Neuronal stem cell (in vitro differentiated cells): ENCODE results near the gene FRS2.

ENCODE experiments used
- DNase-seq: peaks from one replicate; pipeline ENCODE4 v3.0.0-alpha.2; 2013; ENCODE audit warnings: low spot score
- H2AFZ ChIP-seq: one replicate; pipeline ENCODE4 v1.6.1; 2013; ENCODE audit warnings: mild to moderate bottlenecking, low read length, inconsistent platforms
- H2AK5ac ChIP-seq: 2 replicates; pipeline ENCODE4 v1.6.1; 2013; ENCODE audit warnings: low read depth, mild to moderate bottlenecking, inconsistent platforms, low read length, moderate library complexity, mixed read lengths
- H2BK120ac ChIP-seq: 2 replicates; pipeline ENCODE4 v1.6.1; 2013; ENCODE audit warnings: low read depth, mild to moderate bottlenecking, inconsistent platforms, low read length, moderate library complexity, mixed read lengths
- H2BK12ac ChIP-seq: one replicate; pipeline ENCODE4 v1.6.1; 2013; ENCODE audit warnings: low read length, inconsistent platforms
- H2BK15ac ChIP-seq: 2 replicates; pipeline ENCODE4 v1.6.1; 2013; ENCODE audit warnings: mild to moderate bottlenecking, low read length, inconsistent platforms, mixed read lengths
- H2BK5ac ChIP-seq: one replicate; pipeline ENCODE4 v1.6.1; 2013; ENCODE audit warnings: inconsistent platforms, mild to moderate bottlenecking, low read length, moderate library complexity
- H3K14ac ChIP-seq: one replicate; pipeline ENCODE4 v1.6.1; 2013; ENCODE audit warnings: low read length, inconsistent platforms
- H3K18ac ChIP-seq: 2 replicates; pipeline ENCODE4 v1.6.1; 2013; ENCODE audit warnings: low read length, inconsistent platforms
- H3K23ac ChIP-seq: 2 replicates; pipeline ENCODE4 v1.6.1; 2013; ENCODE audit warnings: low read depth, mild to moderate bottlenecking, mixed read lengths, low read length, inconsistent platforms; ENCODE audit not compliant: poor library complexity
- H3K27ac ChIP-seq: replicated peaks from 3 replicates; pipeline ENCODE4 v1.5.1; 2013; ENCODE audit warnings: low read length, inconsistent platforms
- H3K27me3 ChIP-seq, 3 experiments: 2 replicates each; pipeline ENCODE4 v1.6.1; 2013; ENCODE audit warnings: low read length in 3 of 3, mild to moderate bottlenecking in 2 of 3, inconsistent platforms in 1 of 3, low read depth in 1 of 3, mixed read lengths in 1 of 3, moderate library complexity in 1 of 3; ENCODE audit not compliant: control insufficient read depth in 3 of 3, insufficient read depth in 3 of 3
- H3K36me3 ChIP-seq, 2 donors: replicated peaks in 1 of 2; 2 replicates each; pipeline ENCODE4 v1.6.1; 2013; ENCODE audit warnings: low read length in 2 of 2; ENCODE audit not compliant: control insufficient read depth in 2 of 2, insufficient read depth in 2 of 2
- H3K4ac ChIP-seq: 2 replicates; pipeline ENCODE4 v1.6.1; 2013; ENCODE audit warnings: inconsistent platforms, mild to moderate bottlenecking, low read length, moderate library complexity
- H3K4me1 ChIP-seq, 2 donors: 1 replicate in 1 of 2; 2 replicates in 1 of 2; pipeline ENCODE4 v1.6.1; 2013; ENCODE audit warnings: low read length in 2 of 2, low read depth in 1 of 2; ENCODE audit not compliant: control insufficient read depth in 2 of 2, insufficient read depth in 1 of 2
- H3K4me2 ChIP-seq: one replicate; pipeline ENCODE4 v1.6.1; 2013; ENCODE audit warnings: mild to moderate bottlenecking, low read length, inconsistent platforms; ENCODE audit not compliant: insufficient read depth, poor library complexity, severe bottlenecking
- H3K4me3 ChIP-seq, 2 donors: 2 replicates each; pipeline ENCODE4 v1.5.1; 2013; ENCODE audit warnings: low read length in 2 of 2, mild to moderate bottlenecking in 2 of 2, inconsistent platforms in 1 of 2, moderate library complexity in 1 of 2
- H3K79me1 ChIP-seq: one replicate; pipeline ENCODE4 v1.6.1; 2013; ENCODE audit warnings: low read depth, mild to moderate bottlenecking, inconsistent platforms, low read length, moderate library complexity
- H3K9ac ChIP-seq: one replicate; pipeline ENCODE4 v1.6.1; 2013; ENCODE audit warnings: mild to moderate bottlenecking, low read depth, low read length, inconsistent platforms; ENCODE audit not compliant: poor library complexity
- H3K9me3 ChIP-seq, 2 donors: replicated peaks in 1 of 2; 2 replicates each; pipeline versions ENCODE3 to v1.6.1; 2013; ENCODE audit warnings: low read length in 2 of 2, mild to moderate bottlenecking in 2 of 2, inconsistent platforms in 1 of 2, low read depth in 1 of 2, mixed read lengths in 1 of 2, moderate library complexity in 1 of 2; ENCODE audit not compliant: control insufficient read depth in 2 of 2, insufficient read depth in 1 of 2
- H4K8ac ChIP-seq: one replicate; pipeline ENCODE4 v1.6.1; 2013; ENCODE audit warnings: low read depth, mild to moderate bottlenecking, inconsistent platforms, low read length, moderate library complexity
- H4K91ac ChIP-seq: one replicate; pipeline ENCODE4 v1.6.1; 2013; ENCODE audit warnings: low read length, low read depth, mild to moderate bottlenecking, inconsistent platforms; ENCODE audit not compliant: poor library complexity
- WGBS, 2 donors: extraction: QIAGEN DNeasy Blood & Tissue Kit; methylation state at CpG; one replicate each; pipeline ENCODE4 v1.1.7; 2013; ENCODE audit warnings: missing lambda C conversion rate in 2 of 2, mixed read lengths in 1 of 2; ENCODE audit not compliant: insufficient read length in 2 of 2, insufficient replicate concordance in 1 of 2; ENCODE audit errors: extremely low coverage in 2 of 2; 5-methylcytosine and 5-hydroxymethylcytosine counted together

The FRS2 gene

DNA sequence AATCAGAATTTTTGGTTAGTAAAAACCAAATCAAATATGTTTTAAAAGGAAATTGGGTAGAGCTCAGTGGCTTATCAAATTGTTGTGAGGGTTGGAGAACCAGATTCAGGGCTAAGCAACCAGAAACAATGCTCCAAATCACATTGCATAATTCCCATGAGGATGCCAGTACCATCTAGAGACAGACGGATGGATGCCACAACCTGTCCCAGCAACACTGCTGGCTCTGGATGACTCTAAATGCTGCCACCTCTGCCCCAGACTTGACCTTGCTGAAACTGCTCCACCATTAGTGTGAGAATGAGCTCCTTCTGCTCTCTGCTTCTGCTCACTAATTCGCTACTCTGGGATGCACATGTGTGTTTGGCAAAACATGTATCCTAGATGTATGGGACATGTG lies 43.9 kb downstream of the FRS2 start:
- H3K23ac ChIP-seq, result no peak overlapping the region
- H2BK12ac ChIP-seq, result no peak overlapping the region
- no peak overlapping the region for H3K9ac ChIP-seq
- H4K91ac ChIP-seq, result no peak overlapping the region
- no peaks in the 10 kb centered on the region for H3K79me1 ChIP-seq
- H3K27me3 ChIP-seq, result no peaks in the 10 kb centered on the region
- peaks cover 0 to 3% of the 10 kb centered on the region in 2 donors for H3K36me3 ChIP-seq
- no peak overlapping the region for H3K4ac ChIP-seq
- H2BK120ac ChIP-seq, result no peak overlapping the region
- H2BK5ac ChIP-seq, result no peak overlapping the region
- peaks cover 8 to 23% of the 10 kb centered on the region in 2 donors for H3K4me1 ChIP-seq
- no peak overlapping the region for H3K14ac ChIP-seq
- no peaks in the 10 kb centered on the region for H3K9me3 ChIP-seq
- H3K4me2 ChIP-seq, result no peak overlapping the region
- no peak overlapping the region for H3K27ac ChIP-seq
- no peak overlapping the region for H3K4me3 ChIP-seq
- no CpG with 5 or more reads among the region's 2 CpGs for WGBS, 2 donors
- no peak overlapping the region for H2AK5ac ChIP-seq
- no peak for DNase-seq
- no peak overlapping the region for H2AFZ ChIP-seq
- no peak overlapping the region for H4K8ac ChIP-seq
- no peak overlapping the region for H2BK15ac ChIP-seq
- H3K18ac ChIP-seq, result no peak overlapping the region

DNA sequence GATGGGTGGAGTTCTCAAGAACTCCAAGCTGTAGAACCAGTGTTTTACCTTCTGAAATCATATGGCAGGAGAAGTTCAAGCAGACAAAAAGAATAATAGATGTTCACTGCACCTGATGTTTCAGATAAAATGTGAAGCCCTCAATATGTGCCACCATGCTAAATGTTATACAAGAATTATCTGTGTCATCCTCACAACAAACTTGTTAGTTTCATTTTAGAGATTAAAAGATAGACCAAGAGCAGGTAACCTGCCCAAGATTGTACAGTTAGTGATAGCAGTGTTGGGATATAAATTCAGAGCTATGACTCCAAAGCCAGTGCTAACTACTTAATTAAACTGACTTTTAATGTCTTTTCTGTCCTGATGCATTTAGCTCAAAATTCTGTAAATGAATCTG lies 44.7 kb downstream of the FRS2 start:
- Histone ChIP-seq H3K9ac (no peak overlapping the region), H2BK120ac (no peak overlapping the region), H3K4me2 (no peak overlapping the region), H2BK12ac (no peak overlapping the region), H3K79me1 (no peaks in the 10 kb centered on the region), H2AK5ac (no peak overlapping the region), H3K4me3 (no peak overlapping the region), H4K8ac (no peak overlapping the region), H2AFZ (no peak overlapping the region), H3K27ac (no peak overlapping the region), H3K14ac (no peak overlapping the region), H2BK5ac (no peak overlapping the region), H3K23ac (no peak overlapping the region), H3K9me3 (peaks cover 0 to 6% of the 10 kb centered on the region in 2 donors), H3K36me3 (peaks cover 0 to 3% of the 10 kb centered on the region in 2 donors), H3K18ac (no peak overlapping the region), H4K91ac (no peak overlapping the region), H3K27me3 (no peaks in the 10 kb centered on the region), H3K4me1 (peaks cover 7 to 17% of the 10 kb centered on the region in 2 donors), H3K4ac (no peak overlapping the region), H2BK15ac (no peak overlapping the region)
- DNase-seq, result no peak

DNA sequence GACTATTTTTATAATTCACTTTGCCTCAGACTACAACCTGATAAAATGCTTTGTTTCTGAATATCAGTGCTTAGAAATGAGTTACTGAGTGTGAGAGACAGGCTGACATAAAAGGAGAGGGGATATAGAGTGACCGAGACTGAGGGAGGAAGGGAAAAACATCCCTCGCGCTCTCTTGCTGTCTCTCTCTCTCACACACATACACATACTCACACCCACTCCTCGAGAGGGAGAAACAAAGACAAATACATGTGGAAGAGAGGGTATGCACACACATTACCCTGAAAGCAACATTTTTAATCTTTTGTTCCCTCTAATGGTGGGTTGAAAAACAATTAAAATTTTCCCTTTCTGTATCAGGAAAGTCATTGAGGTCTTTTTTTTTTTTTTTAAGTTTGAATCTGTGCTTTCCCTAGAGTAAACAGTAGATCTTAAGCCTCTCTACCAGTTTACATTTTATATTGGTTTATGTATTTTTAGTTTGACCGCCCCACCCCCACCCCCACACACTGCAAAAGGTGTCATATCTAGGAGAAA lies 45.3 kb downstream of the FRS2 start:
- H2BK15ac ChIP-seq, result no peak overlapping the region
- no peak for DNase-seq
- no peak overlapping the region for H2AK5ac ChIP-seq
- H3K27me3 ChIP-seq, result no peaks in the 10 kb centered on the region
- H4K8ac ChIP-seq, result no peak overlapping the region
- no peak overlapping the region for H2BK120ac ChIP-seq
- WGBS, 2 donors, result no CpG with 5 or more reads among the region's 5 CpGs
- no peak overlapping the region for H4K91ac ChIP-seq
- H3K4me3 ChIP-seq, result no peak overlapping the region
- peaks cover 0 to 3% of the 10 kb centered on the region in 2 donors for H3K36me3 ChIP-seq
- no peak overlapping the region for H3K9ac ChIP-seq
- no peak overlapping the region for H2AFZ ChIP-seq
- no peak overlapping the region for H3K23ac ChIP-seq
- peaks cover 0 to 10% of the 10 kb centered on the region in 2 donors for H3K9me3 ChIP-seq
- no peak overlapping the region for H3K4ac ChIP-seq
- H3K18ac ChIP-seq, result no peak overlapping the region
- H3K4me2 ChIP-seq, result no peak overlapping the region
- no peaks in the 10 kb centered on the region for H3K79me1 ChIP-seq
- no peak overlapping the region for H3K14ac ChIP-seq
- no peak overlapping the region for H2BK12ac ChIP-seq
- no peak overlapping the region for H3K27ac ChIP-seq
- H2BK5ac ChIP-seq, result no peak overlapping the region
- H3K4me1 ChIP-seq, result peaks cover 2 to 11% of the 10 kb centered on the region in 2 donors

DNA sequence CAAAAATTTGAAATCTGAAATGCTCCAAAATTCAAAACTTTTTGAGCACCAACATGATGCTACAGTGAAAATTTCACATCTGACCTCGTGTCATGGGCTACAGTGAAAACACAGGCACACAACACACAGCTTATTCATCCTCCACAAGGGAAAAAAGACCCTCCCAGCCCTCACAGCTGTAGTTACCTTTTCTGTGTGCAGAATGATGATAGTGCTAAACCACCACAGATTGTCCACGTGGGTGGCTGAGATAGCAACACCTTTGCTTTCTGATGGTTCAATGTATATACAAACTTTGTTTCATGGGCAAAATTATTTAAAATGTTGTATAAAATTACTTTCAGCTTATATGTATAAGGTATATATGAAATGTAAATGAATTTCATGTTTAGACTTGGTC lies 46.8 kb downstream of the FRS2 start:
- H3K23ac ChIP-seq, result no peak overlapping the region
- H2AFZ ChIP-seq, result no peak overlapping the region
- H3K4me3 ChIP-seq, result no peak overlapping the region
- H4K91ac ChIP-seq, result no peak overlapping the region
- H2BK12ac ChIP-seq, result no peak overlapping the region
- H3K79me1 ChIP-seq, result no peaks in the 10 kb centered on the region
- no peak overlapping the region for H3K9ac ChIP-seq
- no peaks in the 10 kb centered on the region for H3K27me3 ChIP-seq
- no peak overlapping the region for H4K8ac ChIP-seq
- WGBS, 2 donors, result no CpG with 5 or more reads among the region's 2 CpGs
- no peak overlapping the region for H3K4me2 ChIP-seq
- no peak overlapping the region for H3K4ac ChIP-seq
- H3K36me3 ChIP-seq, result peaks cover 0 to 3% of the 10 kb centered on the region in 2 donors
- no peak overlapping the region for H3K14ac ChIP-seq
- peaks cover 0 to 18% of the 10 kb centered on the region in 2 donors for H3K9me3 ChIP-seq
- H3K18ac ChIP-seq, result no peak overlapping the region
- no peak overlapping the region for H2BK120ac ChIP-seq
- peaks cover 0 to 9% of the 10 kb centered on the region in 2 donors for H3K4me1 ChIP-seq
- H2AK5ac ChIP-seq, result no peak overlapping the region
- DNase-seq, result no peak
- no peak overlapping the region for H2BK5ac ChIP-seq
- no peak overlapping the region for H3K27ac ChIP-seq
- H2BK15ac ChIP-seq, result no peak overlapping the region
